K562 (cell line): ENCODE results near the gene GRIK1. TPM values are rescaled to one million over a fixed set of nuclear protein-coding genes. Genes with fewer than 3 reads are reported as not detected.

ENCODE experiments used
- ATAC-seq: fragments of 200-7000 bp; cut with Tn5 transposase; 3 replicates; pipeline ENCODE4 v1.9.1; 2020; ENCODE audit warnings: moderate library complexity
- BruUV-seq: library from RNA; stranded (reverse); fragments of 400-500 nt; replicated peaks from 2 replicates; lab custom pipeline; 2021; lab: Mats Ljungman, UMichigan
- CTCF ChIA-PET: fragments of 300-600 bp; formaldehyde crosslinking; extraction: SDS; loops from one replicate; lab custom pipeline; 2021; ENCODE audit warnings: low intra/inter-chr PET ratio; lab: Yijun Ruan, JAX
- POLR2A ChIA-PET: fragments of 300-600, 350-650 bp; sonication (Branson Sonifier 250); formaldehyde crosslinking; extraction: SDS; loops from one replicate; lab custom pipeline; 2021; ENCODE audit warnings: antibody characterized with exemption, inconsistent platforms; lab: Yijun Ruan, JAX
- DNase-seq, 4 experiments: peaks; one replicate each; pipeline versions ENCODE4 v3.0.0 to v3.0.0-alpha.2; 2011 to 2018; ENCODE audit warnings: low spot score in 3 of 4, mixed read lengths in 3 of 4; ENCODE audit errors: extremely low read depth in 1 of 4
- FAIRE-seq: peaks from 2 replicates; lab custom pipeline; 2011; peaks lifted over from hg19 to GRCh38; lab: Jason Lieb, UNC
- H2AFZ ChIP-seq: 2 replicates; pipeline ENCODE4 v1.6.0; 2011; ENCODE audit warnings: low read depth, low read length, control low read depth, inconsistent platforms
- H3K27ac ChIP-seq: fragments of 200-600 bp; 3 replicates; pipeline ENCODE4 v1.8.0; 2011; ENCODE audit warnings: low read depth, mild to moderate bottlenecking, control low read depth, inconsistent platforms, low read length, moderate library complexity, mixed read lengths; ENCODE audit errors: extremely low read depth
- H3K27me3 ChIP-seq, 2 experiments: fragments of 300-600 bp in 1 of 2; 2 replicates in 1 of 2; 3 replicates in 1 of 2; pipeline versions ENCODE4 v1.6.0 to v1.8.0; 2011; ENCODE audit warnings: inconsistent platforms in 2 of 2, low read length in 2 of 2, mild to moderate bottlenecking in 1 of 2, mixed read lengths in 1 of 2, moderate library complexity in 1 of 2; ENCODE audit not compliant: control insufficient read depth in 2 of 2, insufficient read depth in 2 of 2
- H3K36me3 ChIP-seq: fragments of 300-600 bp; 3 replicates; pipeline ENCODE4 v1.8.0; 2011; ENCODE audit warnings: mild to moderate bottlenecking, low read length, inconsistent platforms; ENCODE audit not compliant: control insufficient read depth, insufficient read depth
- H3K4me1 ChIP-seq, 2 experiments: fragments of 200-600 bp in 1 of 2; replicated peaks in 1 of 2; 2 replicates in 1 of 2; 3 replicates in 1 of 2; pipeline versions ENCODE4 v1.5.1 to v1.8.0; 2011; ENCODE audit warnings: inconsistent platforms in 2 of 2, low read length in 2 of 2, mild to moderate bottlenecking in 1 of 2, mixed read lengths in 1 of 2, moderate library complexity in 1 of 2; ENCODE audit not compliant: control insufficient read depth in 2 of 2, insufficient read depth in 2 of 2
- H3K4me2 ChIP-seq: 2 replicates; pipeline ENCODE4 v1.6.1; 2011; ENCODE audit warnings: low read length, control low read depth, inconsistent platforms, mixed read lengths; ENCODE audit not compliant: insufficient read depth
- H3K4me3 ChIP-seq: fragments of 200-600 bp; sonication (generic), shearing (Covaris generic); 2 replicates; pipeline ENCODE4 v1.5.1; 2016; ENCODE audit warnings: control low read depth, inconsistent platforms
- H3K79me2 ChIP-seq: fragments of 200-600 bp; 3 replicates; pipeline ENCODE4 v1.8.0; 2011; ENCODE audit warnings: low read length, inconsistent platforms; ENCODE audit not compliant: control insufficient read depth, insufficient read depth
- H3K9ac ChIP-seq, 2 experiments: 2 replicates each; pipeline versions ENCODE4 v1.6.0 to v1.6.1; 2011; ENCODE audit warnings: low read depth in 2 of 2, low read length in 2 of 2, control low read depth in 1 of 2, inconsistent platforms in 1 of 2, mild to moderate bottlenecking in 1 of 2, mixed read lengths in 1 of 2; ENCODE audit not compliant: insufficient read depth in 1 of 2
- H3K9me1 ChIP-seq: one replicate; pipeline ENCODE4 v1.6.0; 2011; ENCODE audit warnings: inconsistent platforms, mild to moderate bottlenecking, low read length, moderate library complexity; ENCODE audit not compliant: control insufficient read depth, insufficient read depth
- H3K9me3 ChIP-seq: replicated peaks from 2 replicates; pipeline ENCODE4 v1.5.1; 2011; ENCODE audit warnings: low read depth, low read length, inconsistent platforms; ENCODE audit not compliant: control insufficient read depth, insufficient read depth
- H4K20me1 ChIP-seq: replicated peaks from 2 replicates; pipeline ENCODE4 v1.6.1; 2011; ENCODE audit warnings: low read length, inconsistent platforms, mixed read lengths; ENCODE audit not compliant: control insufficient read depth, insufficient read depth
- ARID2 ChIP-seq: fragments of 450-650 bp; IDR thresholded peaks from 2 replicates; pipeline ENCODE4 v1.6.1; 2017; ENCODE audit warnings: antibody characterized with exemption, mild to moderate bottlenecking
- POLR2AphosphoS5 ChIP-seq: IDR thresholded peaks from 2 replicates; pipeline ENCODE4 v1.6.1; 2011; ENCODE audit warnings: mild to moderate bottlenecking, low read depth, low read length, moderate library complexity; ENCODE audit not compliant: control insufficient read depth, insufficient read depth
- POLR3G ChIP-seq: IDR thresholded peaks from 2 replicates; pipeline ENCODE4 v1.6.1; 2011; ENCODE audit not compliant: insufficient read length, insufficient replicate concordance; ENCODE audit errors: extremely low read depth
- ZKSCAN3 ChIP-seq: fragments of 250-450 bp; sonication (Bioruptor Pico); IDR thresholded peaks from 2 replicates; pipeline ENCODE4 v1.4.0; 2020
- WGBS: fragments of 100-300 bp; shearing (Covaris generic); methylation state at CpG from one replicate; pipeline ENCODE4 v1.1.6; 2016; ENCODE audit warnings: low coverage, mixed read lengths; ENCODE audit not compliant: insufficient coverage; ENCODE audit errors: missing lambda C conversion rate; 5-methylcytosine and 5-hydroxymethylcytosine counted together
- in situ Hi-C: fragments of 300-500 bp; cut with MboI; formaldehyde crosslinking; loops from 4 replicates; pipeline ENCODE4 v1.15.0; 2018; ENCODE audit warnings: inconsistent platforms, mixed read lengths
- intact Hi-C: fragments of 100-400 bp; cut with micrococcal nuclease; formaldehyde crosslinking; loops from 2 replicates; pipeline ENCODE4 v1.14.2; 2022
- polyA plus RNA-seq, 8 experiments: library from polyadenylated mRNA; depleted of rRNA in 4 of 8; stranded (reverse) in 5 of 8; unstranded in 3 of 8; fragments of >200 nt; fragmentation: Nextera tagmentation in 2 of 8; fragmentation: Illumina TruSeq in 1 of 8; extraction: Ambion mirVana in 2 of 8; extraction: Trizol in 1 of 8; gene quantifications; 2 replicates each; pipeline versions ENCODE4 v1.2.1 to v1.2.3, GENCODE V29; 2011 to 2014; ENCODE audit warnings: inconsistent platforms in 1 of 8, missing spikeins in 1 of 8
- total RNA-seq, 7 experiments: library from RNA; depleted of rRNA in 6 of 7; stranded (reverse); fragments of >200 nt in 6 of 7; fragmentation: Illumina TruSeq in 2 of 7; extraction: Trizol in 2 of 7; gene quantifications; 2 replicates each; pipeline versions ENCODE4 v1.2.1 to v1.2.3, GENCODE V29; 2011 to 2021; ENCODE audit warnings: low replicate concordance in 1 of 7
- TF ChIP-seq, protein P1 (sequence below): sonication (generic); formaldehyde crosslinking; IDR thresholded peaks from 2 replicates; pipeline ENCODE4 v1.8.1; 2023; ENCODE audit warnings: missing genetic modification reagents, mild to moderate bottlenecking, borderline replicate concordance
- TF ChIP-seq, protein P2 (sequence below): fragments of 250-450 bp; sonication (Bioruptor Pico); IDR thresholded peaks from 2 replicates; pipeline ENCODE4 v1.5.0; 2020; ENCODE audit warnings: mild to moderate bottlenecking

GRIK1 gene
- total and polyA plus RNA-seq, 9 of the 15 experiments (the other 6 are each of a cell fraction or from before 2014, with no cell fraction given): 0.17 to 2.8 (median 0.53) TPM

DNA sequence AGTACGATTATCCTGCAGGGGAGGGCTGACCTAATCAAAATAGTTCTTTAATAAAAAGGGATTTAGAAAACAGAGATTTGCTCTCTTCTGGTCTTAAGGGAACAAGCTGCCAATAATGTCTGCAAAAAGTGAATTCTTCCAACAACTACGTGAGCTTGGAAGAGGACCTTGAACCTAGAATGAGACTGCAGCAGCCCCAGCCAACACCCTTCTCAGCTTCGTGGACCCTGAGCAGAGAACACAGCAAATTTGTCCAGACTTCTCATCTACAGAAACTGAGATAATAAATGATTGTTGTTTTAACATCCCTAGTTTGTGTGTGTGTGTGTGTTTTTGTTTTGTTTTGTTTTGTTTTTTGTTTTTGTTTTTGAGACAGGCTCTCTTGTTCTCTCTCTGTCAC lies 309.4 kb downstream of the GRIK1 start:
- no peaks in the 10 kb centered on the region for H3K79me2 ChIP-seq
- FAIRE-seq (peak; percentile 52), ATAC-seq (no peak), DNase-seq (no peak)
- H2AFZ ChIP-seq: no peak overlapping the region
- H3K36me3 ChIP-seq: no peaks in the 10 kb centered on the region
- 80% methylated on average over 3 of the region's 3 CpGs for WGBS
- intact Hi-C loops: no loop called here
- no peaks in the 10 kb centered on the region for H3K9me1 ChIP-seq
- in situ Hi-C loops: no loop called here
- no peaks in the 10 kb centered on the region for H4K20me1 ChIP-seq
- peaks cover 0 to 13% of the 10 kb centered on the region in 2 experiments; a peak in 3 of 5 replicates for H3K4me1 ChIP-seq
- TF ChIP-seq ARID2 (no peak), POLR3G (no peak), POLR2AphosphoS5 (no peak), ZKSCAN3 (CRISPR knock-in tag) (no peak)
- TF ChIP-seq, protein P1, sequence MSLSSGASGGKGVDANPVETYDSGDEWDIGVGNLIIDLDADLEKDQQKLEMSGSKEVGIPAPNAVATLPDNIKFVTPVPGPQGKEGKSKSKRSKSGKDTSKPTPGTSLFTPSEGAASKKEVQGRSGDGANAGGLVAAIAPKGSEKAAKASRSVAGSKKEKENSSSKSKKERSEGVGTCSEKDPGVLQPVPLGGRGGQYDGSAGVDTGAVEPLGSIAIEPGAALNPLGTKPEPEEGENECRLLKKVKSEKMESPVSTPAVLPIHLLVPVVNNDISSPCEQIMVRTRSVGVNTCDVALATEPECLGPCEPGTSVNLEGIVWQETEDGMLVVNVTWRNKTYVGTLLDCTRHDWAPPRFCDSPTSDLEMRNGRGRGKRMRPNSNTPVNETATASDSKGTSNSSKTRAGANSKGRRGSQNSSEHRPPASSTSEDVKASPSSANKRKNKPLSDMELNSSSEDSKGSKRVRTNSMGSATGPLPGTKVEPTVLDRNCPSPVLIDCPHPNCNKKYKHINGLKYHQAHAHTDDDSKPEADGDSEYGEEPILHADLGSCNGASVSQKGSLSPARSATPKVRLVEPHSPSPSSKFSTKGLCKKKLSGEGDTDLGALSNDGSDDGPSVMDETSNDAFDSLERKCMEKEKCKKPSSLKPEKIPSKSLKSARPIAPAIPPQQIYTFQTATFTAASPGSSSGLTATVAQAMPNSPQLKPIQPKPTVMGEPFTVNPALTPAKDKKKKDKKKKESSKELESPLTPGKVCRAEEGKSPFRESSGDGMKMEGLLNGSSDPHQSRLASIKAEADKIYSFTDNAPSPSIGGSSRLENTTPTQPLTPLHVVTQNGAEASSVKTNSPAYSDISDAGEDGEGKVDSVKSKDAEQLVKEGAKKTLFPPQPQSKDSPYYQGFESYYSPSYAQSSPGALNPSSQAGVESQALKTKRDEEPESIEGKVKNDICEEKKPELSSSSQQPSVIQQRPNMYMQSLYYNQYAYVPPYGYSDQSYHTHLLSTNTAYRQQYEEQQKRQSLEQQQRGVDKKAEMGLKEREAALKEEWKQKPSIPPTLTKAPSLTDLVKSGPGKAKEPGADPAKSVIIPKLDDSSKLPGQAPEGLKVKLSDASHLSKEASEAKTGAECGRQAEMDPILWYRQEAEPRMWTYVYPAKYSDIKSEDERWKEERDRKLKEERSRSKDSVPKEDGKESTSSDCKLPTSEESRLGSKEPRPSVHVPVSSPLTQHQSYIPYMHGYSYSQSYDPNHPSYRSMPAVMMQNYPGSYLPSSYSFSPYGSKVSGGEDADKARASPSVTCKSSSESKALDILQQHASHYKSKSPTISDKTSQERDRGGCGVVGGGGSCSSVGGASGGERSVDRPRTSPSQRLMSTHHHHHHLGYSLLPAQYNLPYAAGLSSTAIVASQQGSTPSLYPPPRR (CRISPR knock-in tag): no peak
- TF ChIP-seq, protein P2, sequence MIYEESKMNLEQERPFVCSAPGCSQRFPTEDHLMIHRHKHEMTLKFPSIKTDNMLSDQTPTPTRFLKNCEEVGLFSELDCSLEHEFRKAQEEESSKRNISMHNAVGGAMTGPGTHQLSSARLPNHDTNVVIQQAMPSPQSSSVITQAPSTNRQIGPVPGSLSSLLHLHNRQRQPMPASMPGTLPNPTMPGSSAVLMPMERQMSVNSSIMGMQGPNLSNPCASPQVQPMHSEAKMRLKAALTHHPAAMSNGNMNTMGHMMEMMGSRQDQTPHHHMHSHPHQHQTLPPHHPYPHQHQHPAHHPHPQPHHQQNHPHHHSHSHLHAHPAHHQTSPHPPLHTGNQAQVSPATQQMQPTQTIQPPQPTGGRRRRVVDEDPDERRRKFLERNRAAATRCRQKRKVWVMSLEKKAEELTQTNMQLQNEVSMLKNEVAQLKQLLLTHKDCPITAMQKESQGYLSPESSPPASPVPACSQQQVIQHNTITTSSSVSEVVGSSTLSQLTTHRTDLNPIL (CRISPR knock-in tag): no peak
- no peak overlapping the region for H3K27ac ChIP-seq
- POLR2A ChIA-PET: interaction anchor here (0.6 to 1.5 kb wide), 6 partner anchors 11 to 113 kb away, joined by 3 to 4 read pairs (median 3); no protein-coding TSS in a partner anchor
- no peaks in the 10 kb centered on the region for H3K27me3 ChIP-seq
- no peak overlapping the region for H3K4me3 ChIP-seq
- BruUV-seq: no TSS peak
- no peaks in the 10 kb centered on the region for H3K9me3 ChIP-seq
- no peak overlapping the region for H3K4me2 ChIP-seq
- CTCF ChIA-PET: no interaction called here
- no peak overlapping the region for H3K9ac ChIP-seq
